Naive thymus-derived CD8-positive, alpha-beta T cell (primary cell): ENCODE data around the gene LYPLA2. TPM values are rescaled to one million over a fixed set of nuclear protein-coding genes. Genes with fewer than 3 reads are reported as not detected.
"Not testable (repeated sequence)": the region's sequence is repeated elsewhere in the genome, so short reads cannot be mapped to it uniquely, and the experiment has no call there.

Source experiments
- ATAC-seq, 2 donors: fragments of 150-1000 bp; cut with Tn5 transposase in 1 of 2; sonication (Bioruptor Pico), chemical (Tn5 transposase) in 1 of 2; 1 replicate in 1 of 2; 2 replicates in 1 of 2; pipeline ENCODE4 v1.10.0; 2021; ENCODE audit warnings: mild to moderate bottlenecking in 2 of 2, moderate library complexity in 2 of 2
- POLR2A ChIA-PET: fragments of 350-600 bp; sonication (Branson Sonifier 250); formaldehyde crosslinking; loops from one replicate; lab custom pipeline; 2021; ENCODE audit warnings: antibody characterized with exemption; lab: Charles Lee
- DNase-seq, 10 donors: peaks; one replicate each; pipeline versions ENCODE4 v3.0.0 to v3.0.0-alpha.2; 2020 to 2022
- H3K27ac Mint-ChIP-seq, 10 donors: one replicate each; pipeline ENCODE4 v1.8.0; 2020 to 2022; ENCODE audit warnings: mild to moderate bottlenecking in 10 of 10, mixed read lengths in 10 of 10, moderate library complexity in 4 of 10, inconsistent platforms in 1 of 10
- H3K27me3 Mint-ChIP-seq, 5 donors: one replicate each; pipeline ENCODE4 v1.8.0; 2021 to 2022; ENCODE audit warnings: mixed read lengths in 5 of 5
- H3K36me3 Mint-ChIP-seq, 3 donors: one replicate each; pipeline ENCODE4 v1.8.0; 2020 to 2022; ENCODE audit warnings: mixed read lengths in 3 of 3, mild to moderate bottlenecking in 2 of 3, inconsistent platforms in 1 of 3
- H3K4me1 Mint-ChIP-seq, 4 donors: one replicate each; pipeline ENCODE4 v1.8.0; 2021 to 2022; ENCODE audit warnings: mixed read lengths in 4 of 4
- H3K4me3 Mint-ChIP-seq, 10 donors: one replicate each; pipeline ENCODE4 v1.8.0; 2020 to 2022; ENCODE audit warnings: mild to moderate bottlenecking in 10 of 10, mixed read lengths in 10 of 10, moderate library complexity in 6 of 10, inconsistent platforms in 1 of 10
- H3K9me3 Mint-ChIP-seq, 9 donors: one replicate each; pipeline ENCODE4 v1.8.0; 2020 to 2022; ENCODE audit warnings: mixed read lengths in 9 of 9, mild to moderate bottlenecking in 3 of 9, inconsistent platforms in 1 of 9, moderate library complexity in 1 of 9
- polyA plus RNA-seq, 3 donors: library from polyadenylated mRNA; unstranded; fragments of 300-500 nt; fragmentation: Illumina TruSeq; gene quantifications; one replicate each; pipeline ENCODE4 v1.2.3, GENCODE V29; 2021
- total RNA-seq, 8 experiments: library from RNA in 2 of 8; stranded (reverse) in 2 of 8; gene quantifications; one replicate each; pipeline ENCODE4 v1.2.3 and lab custom pipeline; 2021 to 2026

The LYPLA2 gene
- total and polyA plus RNA-seq, 5 experiments from 2014 or later, result 52.9 to 104 (median 90.3) TPM

DNA sequence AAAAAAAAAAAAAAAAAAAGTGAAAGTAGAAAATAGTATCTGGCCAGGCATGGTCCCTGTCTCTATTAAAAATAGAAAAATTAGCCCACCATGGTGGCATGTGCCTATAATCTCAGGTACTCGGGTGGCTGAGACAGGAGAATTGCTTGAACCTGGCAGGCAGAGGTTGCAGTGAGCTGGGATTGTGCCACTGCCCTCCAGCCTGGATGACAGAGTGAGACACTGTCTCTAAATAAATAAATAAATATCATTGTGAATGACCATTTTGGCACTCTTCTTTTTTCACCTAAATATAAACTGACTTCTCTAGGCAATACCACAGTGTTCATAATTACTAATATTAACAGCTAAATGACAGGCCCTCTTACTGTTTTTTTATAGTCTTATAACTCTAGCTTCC is 33.1 kb upstream of the LYPLA2 start:
- DNase-seq, result no peak
- POLR2A ChIA-PET, result interaction anchor here (0.7 to 1.5 kb wide), 2 partner anchors 14 kb away, joined by 5 to 6 read pairs; partner anchors contain the start of gene ELOA
- ATAC-seq, result no peak
- Mint-ChIP-seq H3K36me3 (peaks cover 0 to 98% (median 14%) of the 10 kb centered on the region in 3 donors), H3K27me3 (no peaks in the 10 kb centered on the region), H3K4me1 (peaks cover 0 to 8% (median 3%) of the 10 kb centered on the region in 4 donors), H3K4me3 (no peak overlapping the region), H3K27ac (no peak overlapping the region), H3K9me3 (no peaks in the 10 kb centered on the region)

DNA sequence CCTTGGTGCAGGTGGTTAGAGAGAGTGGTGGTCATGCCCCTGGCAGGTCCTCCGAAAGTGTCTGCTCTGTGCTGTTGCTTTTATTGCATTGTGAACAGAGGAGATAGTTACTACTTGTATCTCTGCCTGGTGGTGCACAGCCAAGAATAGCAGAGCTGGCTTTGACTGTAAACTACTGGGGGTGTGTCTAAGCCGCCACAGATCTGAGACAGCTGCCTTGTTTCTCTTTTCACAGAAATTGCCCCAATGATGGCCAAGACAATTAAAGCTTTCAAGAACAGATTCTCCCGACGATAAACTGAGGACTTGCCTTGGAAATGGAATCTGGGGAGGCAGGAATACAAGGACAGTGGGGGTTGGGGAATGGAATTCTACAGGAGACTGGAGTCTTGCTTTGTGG is 31.7 kb upstream of the LYPLA2 start:
- no peaks in the 10 kb centered on the region for H3K27me3 Mint-ChIP-seq
- peaks cover 0 to 7% (median 3%) of the 10 kb centered on the region in 4 donors for H3K4me1 Mint-ChIP-seq
- no peak overlapping the region for H3K4me3 Mint-ChIP-seq
- POLR2A ChIA-PET, result no interaction called here
- DNase-seq (no peak), ATAC-seq (no peak)
- no peaks in the 10 kb centered on the region for H3K9me3 Mint-ChIP-seq
- peaks cover 0 to 91% (median 9%) of the 10 kb centered on the region in 3 donors for H3K36me3 Mint-ChIP-seq
- peak overlapping the region in 2 of 10 donors; percentile 13 to 35 for H3K27ac Mint-ChIP-seq

DNA sequence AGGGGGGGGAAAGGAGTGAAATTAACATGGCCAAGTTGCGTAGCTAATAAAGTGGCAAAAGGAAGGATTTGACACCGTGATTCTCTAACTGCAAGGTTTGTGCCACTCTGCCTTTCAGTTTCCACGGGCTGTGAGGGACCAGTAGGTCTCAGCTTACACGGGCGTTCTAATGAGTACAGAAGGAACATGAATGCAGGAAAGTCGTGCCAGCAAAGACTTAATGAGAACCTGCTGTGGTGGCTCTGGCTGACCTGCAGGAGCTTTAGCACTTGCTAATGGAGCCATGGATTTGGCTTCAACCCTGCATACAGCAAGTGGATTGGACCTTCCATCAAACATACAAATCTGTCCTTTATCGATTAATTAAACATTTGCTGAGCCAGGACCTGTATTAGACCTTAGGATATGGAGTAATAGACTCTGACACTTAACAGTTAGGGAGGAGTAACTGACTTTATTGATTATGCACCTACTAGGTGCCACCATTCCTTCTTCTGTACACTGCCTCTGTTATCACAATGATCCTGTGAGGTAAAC is 27.8 kb upstream of the LYPLA2 start:
- DNase-seq (no peak), ATAC-seq (no peak)
- H3K36me3 Mint-ChIP-seq, result peaks cover 0 to 73% (median 2%) of the 10 kb centered on the region in 3 donors
- H3K27ac Mint-ChIP-seq, result peak overlapping the region in 3 of 10 donors; percentile 40 to 43 (median 43)
- POLR2A ChIA-PET, result no interaction called here
- no peak overlapping the region for H3K4me3 Mint-ChIP-seq
- no peaks in the 10 kb centered on the region for H3K27me3 Mint-ChIP-seq
- H3K9me3 Mint-ChIP-seq, result no peaks in the 10 kb centered on the region
- peaks cover 0 to 7% (median 2%) of the 10 kb centered on the region in 4 donors for H3K4me1 Mint-ChIP-seq

DNA sequence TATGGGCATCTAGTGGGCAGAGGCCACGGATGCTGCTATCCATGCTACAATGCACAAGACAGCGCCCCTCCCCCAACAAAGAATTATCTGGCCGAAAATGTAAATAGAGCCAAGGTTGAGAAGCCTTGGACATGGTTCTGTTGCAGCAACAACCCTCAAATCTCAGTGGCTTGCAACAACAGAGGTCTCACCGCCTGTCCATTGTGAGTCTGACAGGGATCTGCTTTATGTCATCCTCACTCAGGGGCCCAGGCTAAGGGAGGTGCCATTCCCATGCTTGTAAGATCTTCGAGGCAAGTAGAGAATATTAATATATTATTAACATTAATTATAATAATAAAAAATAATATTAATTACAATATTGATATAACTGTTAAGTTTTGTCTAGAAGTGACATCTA is 22.2 kb upstream of the LYPLA2 start:
- no peak overlapping the region for H3K27ac Mint-ChIP-seq
- DNase-seq (no peak), ATAC-seq (no peak)
- peaks cover 0 to 30% (median 0%) of the 10 kb centered on the region in 3 donors for H3K36me3 Mint-ChIP-seq
- H3K4me3 Mint-ChIP-seq, result no peak overlapping the region
- no peaks in the 10 kb centered on the region for H3K27me3 Mint-ChIP-seq
- POLR2A ChIA-PET, result interaction anchor here (0.6 kb wide), 1 partner anchor 56 kb away, joined by 3 read pairs; no protein-coding TSS in a partner anchor
- peaks cover 3 to 7% (median 6%) of the 10 kb centered on the region in 4 donors for H3K4me1 Mint-ChIP-seq
- H3K9me3 Mint-ChIP-seq, result no peaks in the 10 kb centered on the region

DNA sequence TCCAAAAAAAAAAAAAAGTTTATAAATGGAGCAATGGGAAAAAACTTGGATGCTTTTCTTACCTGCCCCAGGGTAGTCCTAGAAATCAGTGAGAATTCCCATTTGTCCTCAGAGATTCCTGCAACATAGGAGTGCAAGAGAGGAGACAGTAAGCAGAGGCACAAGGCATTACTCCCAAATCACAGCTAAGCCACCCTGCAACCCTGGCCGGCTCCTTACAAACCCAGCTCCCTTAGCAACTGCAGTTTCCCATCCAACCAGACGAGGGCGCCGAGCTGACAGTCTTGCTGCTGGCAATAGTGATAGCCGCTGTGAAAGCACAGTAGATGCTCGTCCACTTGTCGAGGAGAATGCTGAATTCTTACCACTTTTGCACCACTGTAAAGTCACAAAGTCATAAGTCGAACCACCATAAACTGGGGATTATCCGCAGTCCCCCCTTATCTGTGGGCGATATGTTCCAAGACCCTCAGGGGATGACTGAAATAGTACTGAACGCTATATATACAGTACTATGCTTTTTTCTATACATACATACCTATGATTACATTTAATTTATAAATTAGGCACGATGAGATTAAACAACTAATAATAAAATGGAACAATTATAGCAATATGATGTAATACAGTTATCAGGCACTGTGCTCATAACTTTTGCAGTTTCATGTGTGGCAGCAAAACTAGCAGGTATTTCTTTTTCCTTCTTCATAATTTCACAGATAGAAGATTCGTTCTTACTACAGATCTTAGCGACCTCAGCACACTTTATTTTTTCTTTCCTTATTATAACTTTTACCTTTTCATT is 18.7 kb upstream of the LYPLA2 start:
- no peaks in the 10 kb centered on the region for H3K9me3 Mint-ChIP-seq
- H3K36me3 Mint-ChIP-seq, result peaks cover 0 to 18% (median 0%) of the 10 kb centered on the region in 3 donors
- peaks cover 3 to 33% (median 18%) of the 10 kb centered on the region in 4 donors for H3K4me1 Mint-ChIP-seq
- DNase-seq (peak; percentile 69 to 91 (median 80)), ATAC-seq (peak; percentile 95 to 99)
- no peak overlapping the region for H3K27ac Mint-ChIP-seq
- no peak overlapping the region for H3K4me3 Mint-ChIP-seq
- H3K27me3 Mint-ChIP-seq, result no peaks in the 10 kb centered on the region
- POLR2A ChIA-PET, result interaction anchor here (0.7 to 2.0 kb wide), 7 partner anchors 27 to 811 kb away, joined by 3 to 7 read pairs (median 4); partner anchors contain the start of genes ELOA and GALE

DNA sequence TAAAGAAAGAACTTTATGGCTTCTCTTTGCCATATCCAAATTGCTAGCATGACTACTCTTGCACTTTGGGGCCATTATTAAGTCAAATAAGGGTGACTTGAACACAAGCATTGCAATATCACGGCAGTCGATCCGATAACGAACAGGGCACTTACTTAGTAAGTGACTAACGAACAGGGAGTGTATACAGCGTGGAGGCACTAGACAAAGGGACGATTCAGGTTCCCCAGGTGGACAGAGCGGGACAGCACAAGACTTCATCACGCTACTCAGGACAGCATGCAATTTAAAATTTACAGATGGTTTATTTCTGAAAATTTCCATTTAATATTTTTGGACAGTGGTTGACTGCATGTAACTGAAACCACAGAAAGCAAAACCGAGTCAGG is 18.1 kb upstream of the LYPLA2 start:
- Mint-ChIP-seq H3K4me1 (peaks cover 3 to 39% (median 19%) of the 10 kb centered on the region in 4 donors), H3K27me3 (no peaks in the 10 kb centered on the region), H3K36me3 (peaks cover 0 to 13% (median 0%) of the 10 kb centered on the region in 3 donors), H3K9me3 (no peaks in the 10 kb centered on the region), H3K27ac (no peak overlapping the region), H3K4me3 (no peak overlapping the region)
- no peak for ATAC-seq
- no peak for DNase-seq
- POLR2A ChIA-PET, result no interaction called here

DNA sequence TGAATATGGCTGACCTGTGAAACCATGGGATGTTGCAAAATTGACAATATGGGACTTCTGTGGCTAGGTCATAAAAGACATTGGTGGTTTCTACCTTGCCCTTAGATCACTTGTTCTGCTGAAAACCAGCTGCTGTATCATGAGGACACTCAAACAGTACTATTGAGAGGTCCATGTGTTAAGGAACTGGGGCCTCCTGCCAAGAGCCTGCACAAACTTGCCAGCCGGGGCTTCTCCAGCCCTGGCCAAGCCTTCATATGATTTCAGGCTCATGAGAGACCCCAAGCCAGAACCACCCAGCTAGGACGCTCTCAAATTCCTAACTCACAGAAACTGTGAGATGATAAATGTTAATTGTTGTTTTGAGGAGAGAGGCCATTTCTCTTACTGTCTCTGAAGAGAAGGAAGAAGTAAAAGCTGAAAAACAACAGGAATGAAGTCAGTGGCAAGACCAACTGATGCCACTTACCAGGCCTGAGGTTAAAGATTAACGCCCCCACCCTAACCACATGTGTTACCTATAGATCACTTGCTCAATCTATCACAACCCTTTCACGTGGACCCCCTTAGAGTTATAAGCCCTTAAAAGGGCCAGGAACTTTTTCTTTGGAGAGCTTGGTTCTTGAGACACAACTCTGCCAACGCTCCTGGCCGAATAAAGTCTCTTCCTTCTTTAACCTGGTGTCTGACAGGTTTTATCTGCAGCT is 16.6 kb upstream of the LYPLA2 start:
- H3K9me3 Mint-ChIP-seq, result no peaks in the 10 kb centered on the region
- peak overlapping the region in 1 of 10 donors; percentile 24 for H3K4me3 Mint-ChIP-seq
- no peaks in the 10 kb centered on the region for H3K27me3 Mint-ChIP-seq
- peaks cover 0 to 3% (median 0%) of the 10 kb centered on the region in 3 donors for H3K36me3 Mint-ChIP-seq
- DNase-seq (no peak), ATAC-seq (no peak)
- peak overlapping the region in 4 of 10 donors; percentile 9 to 65 (median 42) for H3K27ac Mint-ChIP-seq
- POLR2A ChIA-PET, result interaction anchor here (1.9 kb wide), 1 partner anchor 17 kb away, joined by 8 read pairs; the partner anchor contains the start of gene LYPLA2
- peaks cover 6 to 45% (median 28%) of the 10 kb centered on the region in 4 donors for H3K4me1 Mint-ChIP-seq

DNA sequence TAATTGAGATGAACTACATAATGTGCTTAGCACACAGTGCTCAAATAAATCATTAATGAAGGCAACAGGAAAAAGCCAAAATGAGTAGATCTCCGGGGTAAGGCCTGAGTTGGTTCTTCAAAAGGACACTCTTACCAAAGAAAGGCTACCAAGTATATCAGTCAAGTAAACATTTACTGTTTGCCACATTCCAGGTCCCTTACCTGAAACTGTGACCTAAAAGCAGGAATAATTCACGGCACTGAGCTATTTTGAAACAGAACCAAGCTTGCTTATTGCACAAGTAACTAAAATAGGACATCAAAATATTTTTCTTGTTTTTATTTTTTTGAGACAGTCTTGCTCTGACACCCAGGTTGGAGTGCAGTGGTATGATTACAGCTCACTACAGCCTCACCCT is 14.7 kb upstream of the LYPLA2 start:
- H3K36me3 Mint-ChIP-seq, result peaks cover 0 to 12% (median 0%) of the 10 kb centered on the region in 3 donors
- no peaks in the 10 kb centered on the region for H3K9me3 Mint-ChIP-seq
- peak overlapping the region in 3 of 10 donors; percentile 19 to 96 (median 40) for H3K4me3 Mint-ChIP-seq
- POLR2A ChIA-PET, result no interaction called here
- H3K4me1 Mint-ChIP-seq, result peaks cover 15 to 59% (median 39%) of the 10 kb centered on the region in 4 donors
- DNase-seq, result no peak
- H3K27ac Mint-ChIP-seq, result peak overlapping the region in 4 of 10 donors; percentile 7 to 85 (median 32)
- no peaks in the 10 kb centered on the region for H3K27me3 Mint-ChIP-seq
- ATAC-seq, result no peak

DNA sequence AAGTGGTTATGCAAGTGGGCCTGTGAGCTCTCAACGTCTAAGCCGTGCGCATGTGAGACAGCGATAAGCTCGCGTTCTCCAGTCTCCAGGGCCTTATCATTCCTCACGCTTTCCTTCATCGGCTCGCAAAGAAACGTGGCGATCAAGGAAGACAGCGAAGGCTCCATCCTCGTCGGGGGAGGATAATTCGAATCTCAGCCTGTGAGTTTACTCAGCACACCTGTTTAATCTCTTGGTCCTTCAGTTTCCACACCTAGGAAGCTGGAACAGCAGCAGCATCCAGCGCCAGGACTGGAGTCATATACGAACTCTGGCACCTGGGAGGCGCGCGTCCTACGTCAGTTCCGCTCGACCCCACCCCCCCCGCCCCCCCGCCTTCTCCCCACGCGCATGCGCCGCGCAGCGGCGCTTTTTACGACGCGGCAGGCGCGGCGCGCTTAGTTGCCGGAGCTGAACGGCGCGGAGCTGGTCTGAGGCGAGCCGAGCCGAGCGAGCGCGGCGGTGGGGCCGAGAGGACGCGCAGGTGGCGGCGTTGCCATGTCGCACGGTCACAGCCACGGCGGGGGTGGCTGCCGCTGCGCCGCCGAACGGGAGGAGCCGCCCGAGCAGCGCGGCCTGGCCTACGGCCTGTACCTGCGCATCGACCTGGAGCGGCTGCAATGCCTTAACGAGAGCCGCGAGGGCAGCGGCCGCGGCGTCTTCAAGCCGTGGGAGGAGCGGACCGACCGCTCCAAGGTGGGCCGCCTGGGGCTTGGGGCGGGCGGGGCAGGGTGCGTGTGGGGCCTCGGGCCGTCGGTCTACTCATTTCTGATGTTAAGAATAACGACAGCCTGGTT is 12.7 kb upstream of the LYPLA2 start, which contains the start of gene PITHD1:
PITHD1 (plus strand) TSS at position 440 of the 836 bp plus-strand sequence; CDS start at position 538, 98 bp downstream.
- Mint-ChIP-seq H3K27me3 (no peaks in the 10 kb centered on the region), H3K4me1 (peaks cover 15 to 64% (median 36%) of the 10 kb centered on the region in 4 donors), H3K27ac (peak within 1 kb of the TSS; percentile 86 to 99 (median 97)), H3K36me3 (peaks cover 0 to 24% (median 0%) of the 10 kb centered on the region in 3 donors), H3K9me3 (no peaks in the 10 kb centered on the region), H3K4me3 (peak within 1 kb of the TSS; percentile 84 to 97 (median 94))
- POLR2A ChIA-PET, result interaction anchor here (0.5 to 3.7 kb wide), 15 partner anchors 9 to 585 kb away, joined by 3 to 42 read pairs (median 6); partner anchors contain the start of genes ELOA, FUCA1, GALE and HMGCL
- ATAC-seq, result peak; percentile 86 to 90
- peak; percentile 70 to 87 (median 80) for DNase-seq

DNA sequence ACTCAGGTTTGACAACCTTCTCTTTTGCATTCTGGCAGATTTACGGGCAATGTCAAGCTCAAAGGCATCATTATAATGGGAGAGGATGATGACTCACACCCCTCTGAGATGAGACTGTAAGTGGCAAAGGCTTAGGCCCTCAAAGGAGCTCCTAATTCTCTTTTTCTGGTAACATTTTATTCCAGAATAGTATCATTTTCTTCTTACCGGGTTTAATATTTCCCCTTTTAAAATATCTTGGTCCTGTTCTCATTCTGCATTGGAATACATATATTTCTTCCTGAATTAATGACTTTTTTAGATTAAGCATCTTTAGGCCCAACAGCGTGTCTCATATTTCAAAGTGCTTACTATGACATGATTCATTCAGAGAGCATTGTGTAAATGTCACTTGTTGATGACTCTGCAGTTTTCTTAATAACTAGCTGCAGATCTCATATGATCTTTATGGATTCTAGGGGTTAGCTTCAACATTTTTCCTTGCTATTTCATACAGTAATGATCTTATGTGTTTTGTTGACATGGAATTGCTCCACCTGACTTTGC is 11.0 kb upstream of the LYPLA2 start:
- ATAC-seq (no peak), DNase-seq (no peak)
- Mint-ChIP-seq H3K27me3 (no peaks in the 10 kb centered on the region), H3K4me3 (peak overlapping the region; percentile 84 to 97 (median 92)), H3K9me3 (no peaks in the 10 kb centered on the region), H3K4me1 (peaks cover 14 to 61% (median 33%) of the 10 kb centered on the region in 4 donors), H3K36me3 (peaks cover 0 to 35% (median 2%) of the 10 kb centered on the region in 3 donors), H3K27ac (peak overlapping the region in 8 of 10 donors; percentile 4 to 97 (median 87))
- POLR2A ChIA-PET, result interaction anchor here (0.6 to 3.7 kb wide), 4 partner anchors 9 to 1612 kb away, joined by 4 to 42 read pairs (median 6); partner anchors contain the start of gene GALE

DNA sequence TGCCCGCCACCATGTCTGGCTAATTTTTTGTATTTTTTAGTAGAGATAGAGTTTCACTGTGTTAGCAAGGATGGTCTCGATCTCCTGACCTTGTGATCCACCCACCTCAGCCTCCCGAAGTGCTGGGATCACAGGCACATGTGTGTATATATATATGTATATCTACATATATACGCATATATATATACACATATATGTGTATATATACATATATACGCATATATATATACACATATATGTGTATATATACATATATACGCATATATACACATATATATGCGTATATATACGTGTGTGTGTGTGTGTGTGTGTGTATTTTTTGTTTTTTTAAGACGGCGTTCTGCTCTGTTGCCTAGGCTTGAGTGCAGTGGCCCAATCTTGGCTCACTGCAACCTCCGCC is 7.8 kb upstream of the LYPLA2 start:
- not testable (repeated sequence) for DNase-seq, ATAC-seq, H3K4me3 Mint-ChIP-seq, H3K27ac Mint-ChIP-seq, H3K9me3 Mint-ChIP-seq, H3K27me3 Mint-ChIP-seq
- H3K4me1 Mint-ChIP-seq, result peaks cover 14 to 38% (median 22%) of the 10 kb centered on the region in 4 donors
- POLR2A ChIA-PET, result interaction anchor here (1.5 kb wide), 1 partner anchor 8 kb away, joined by 4 read pairs; the partner anchor contains the start of gene LYPLA2
- peaks cover 0 to 67% (median 11%) of the 10 kb centered on the region in 3 donors for H3K36me3 Mint-ChIP-seq
